Transverse colon (tissue), 4 donors: ENCODE results near the gene GOSR2. TPM values are rescaled to one million over a fixed set of nuclear protein-coding genes. Genes with fewer than 3 reads are reported as not detected.

Source experiments
- DNase-seq: peaks from one replicate; pipeline ENCODE4 v3.0.0-alpha.2; 2019
- H3K27ac ChIP-seq, 4 donors: fragments of 200-600 bp; sonication (generic); 2 replicates each; pipeline ENCODE4 v1.5.1; 2016 to 2018; ENCODE audit warnings: inconsistent platforms in 4 of 4
- H3K27me3 ChIP-seq: fragments of 200-600 bp; sonication (generic); 2 replicates; pipeline ENCODE4 v1.5.1; 2017; ENCODE audit warnings: inconsistent platforms
- H3K36me3 ChIP-seq, 4 donors: fragments of 200-600 bp; sonication (generic); 2 replicates each; pipeline ENCODE4 v1.5.1; 2017 to 2019; ENCODE audit warnings: inconsistent platforms in 4 of 4
- H3K4me1 ChIP-seq, 4 donors: fragments of 200-600 bp; sonication (generic); 2 replicates each; pipeline ENCODE4 v1.5.1; 2017 to 2020; ENCODE audit warnings: inconsistent platforms in 4 of 4
- H3K4me3 ChIP-seq, 4 donors: fragments of 200-600 bp; sonication (generic); 1 replicate in 1 of 4; 2 replicates in 3 of 4; pipeline versions ENCODE4 v1.5.1 to v1.6.1; 2017 to 2019; ENCODE audit warnings: inconsistent platforms in 4 of 4
- H3K9me3 ChIP-seq, 2 donors: fragments of 200-600 bp; sonication (generic); 2 replicates each; pipeline ENCODE4 v1.5.1; 2017 to 2019; ENCODE audit warnings: inconsistent platforms in 2 of 2
- CTCF ChIP-seq, 5 experiments: fragments of 200-600 bp in 3 of 5; fragments of 450-650 bp in 2 of 5; sonication (generic) in 3 of 5; IDR thresholded peaks; 1 replicate in 2 of 5; 2 replicates in 3 of 5; pipeline ENCODE4 v1.5.1; 2016 to 2017; ENCODE audit warnings: antibody characterized with exemption in 5 of 5, inconsistent platforms in 3 of 5, mild to moderate bottlenecking in 2 of 5, moderate library complexity in 1 of 5
- EP300 ChIP-seq: sonication (generic); formaldehyde crosslinking; IDR thresholded peaks from one replicate; pipeline ENCODE4 v1.6.1; 2017; ENCODE audit warnings: antibody characterized with exemption, low read depth
- POLR2A ChIP-seq: fragments of 450-650 bp; IDR thresholded peaks from one replicate; pipeline ENCODE4 v1.6.1; 2016; ENCODE audit warnings: antibody characterized with exemption, mild to moderate bottlenecking, moderate library complexity
- POLR2AphosphoS5 ChIP-seq, 3 donors: sonication (generic); formaldehyde crosslinking; IDR thresholded peaks; one replicate each; pipeline ENCODE4 v1.6.1; 2016; ENCODE audit warnings: antibody characterized with exemption in 3 of 3
- WGBS, 2 donors: methylation state at CpG; one replicate each; pipeline ENCODE4 v1.1.5; 2018; ENCODE audit warnings: low coverage in 1 of 2; 5-methylcytosine and 5-hydroxymethylcytosine counted together
- in situ Hi-C, 4 donors: fragments of 200-750 bp; cut with MboI; loops; one replicate each; pipeline versions ENCODE4 v1.15.0 to v1.15.1; 2017; ENCODE audit warnings: low sequenced_read_pairs in 3 of 4, low pct_ligation_motif_present in 1 of 4, low pct_unique_long_range_greater_than_20kb in 1 of 4
- intact Hi-C: fragments of 100-400 bp; cut with DNase I; formaldehyde crosslinking; loops from one replicate; pipeline ENCODE4 v1.15.1; 2023; ENCODE audit warnings: low total_unique reads
- total RNA-seq, 4 donors: library from RNA; depleted of rRNA; stranded (reverse); fragments of >200 nt; gene quantifications; one replicate each; pipeline ENCODE4 v1.1.0, GENCODE V29; 2016

Gene GOSR2
- total RNA-seq, 4 donors from 2014 or later: 50.0 to 102 (median 62.8) TPM

GRCh38 chr17:46949291-46950174 is 26.6 kb downstream of the GOSR2 start:
- in situ Hi-C loops (loop anchor here in 1 of 4 donors (10.0 kb wide), 1 partner anchor 45 kb away; no protein-coding TSS in a partner anchor), intact Hi-C loops (loop anchor here (10.0 kb wide), 1 partner anchor 45 kb away; no protein-coding TSS in a partner anchor)
- Histone ChIP-seq H3K27me3 (peaks cover 5% of the 10 kb centered on the region), H3K9me3 (no peaks in the 10 kb centered on the region), H3K4me1 (peaks cover 0 to 1% (median under 1%) of the 10 kb centered on the region in 4 donors), H3K27ac (no peak overlapping the region), H3K4me3 (no peak overlapping the region), H3K36me3 (no peaks in the 10 kb centered on the region)
- 82 to 100% methylated on average over 1 to 11 of the region's 11 CpGs for WGBS, 2 donors
- no peak for TF ChIP-seq POLR2A
- no peak for TF ChIP-seq POLR2AphosphoS5 (IDR thresholded peaks at IDR 0.05)
- no peak for TF ChIP-seq CTCF (IDR thresholded peaks at IDR 0.05)
- TF ChIP-seq EP300: no peak
- no peak for DNase-seq

- H3K27me3 ChIP-seq: peaks cover 5% of the 10 kb centered on the region
- H3K27ac ChIP-seq: no peak overlapping the region
- TF ChIP-seq POLR2A: no peak
- TF ChIP-seq POLR2AphosphoS5 (IDR thresholded peaks at IDR 0.05): no peak
- TF ChIP-seq CTCF (IDR thresholded peaks at IDR 0.05): no peak
- TF ChIP-seq EP300: no peak
- no peaks in the 10 kb centered on the region for H3K9me3 ChIP-seq
- no peak for DNase-seq
- H3K4me3 ChIP-seq: no peak overlapping the region
- no peaks in the 10 kb centered on the region for H3K4me1 ChIP-seq
- 70 to 79% methylated on average over 2 to 7 of the region's 7 CpGs for WGBS, 2 donors
- in situ Hi-C loops (no loop called here), intact Hi-C loops (no loop called here)
- no peaks in the 10 kb centered on the region for H3K36me3 ChIP-seq
Measured at GRCh38 chr17:46950342-46950996, 27.5 kb downstream of the GOSR2 start.

GRCh38 chr17:46950997-46951621 is 28.1 kb downstream of the GOSR2 start:
- intact Hi-C loops: no loop called here
- in situ Hi-C loops: no loop called here
- Histone ChIP-seq H3K4me3 (no peak overlapping the region), H3K36me3 (no peaks in the 10 kb centered on the region), H3K9me3 (no peaks in the 10 kb centered on the region), H3K27ac (no peak overlapping the region), H3K27me3 (peaks cover 5% of the 10 kb centered on the region), H3K4me1 (no peaks in the 10 kb centered on the region)
- no peak for DNase-seq
- 48 to 80% methylated on average over 1 to 16 of the region's 16 CpGs for WGBS, 2 donors
- no peak for TF ChIP-seq EP300
- TF ChIP-seq POLR2A: no peak
- TF ChIP-seq CTCF (IDR thresholded peaks at IDR 0.05): no peak
- TF ChIP-seq POLR2AphosphoS5 (IDR thresholded peaks at IDR 0.05): no peak

- H3K4me1 ChIP-seq: no peaks in the 10 kb centered on the region
- no peaks in the 10 kb centered on the region for H3K9me3 ChIP-seq
- no peak for DNase-seq
- intact Hi-C loops: no loop called here
- in situ Hi-C loops: no loop called here
- WGBS, 2 donors: 5 to 25% methylated on average over 2 to 5 of the region's 5 CpGs
- no peak overlapping the region for H3K27ac ChIP-seq
- no peak overlapping the region for H3K4me3 ChIP-seq
- TF ChIP-seq POLR2A (no peak), CTCF (IDR thresholded peaks at IDR 0.05) (no peak), POLR2AphosphoS5 (IDR thresholded peaks at IDR 0.05) (no peak), EP300 (no peak)
- no peaks in the 10 kb centered on the region for H3K36me3 ChIP-seq
- peaks cover 5% of the 10 kb centered on the region for H3K27me3 ChIP-seq
Measured at GRCh38 chr17:46951706-46952105, 28.7 kb downstream of the GOSR2 start.
